CD4-positive, CD25-positive, alpha-beta regulatory T cell (primary cell): ENCODE data around the gene ABLIM1. TPM values are rescaled to one million over a fixed set of nuclear protein-coding genes. Genes with fewer than 3 reads are reported as not detected.

Source experiments
- ATAC-seq, 2 donors: fragments of 150-1000 bp; cut with Tn5 transposase; one replicate each; pipeline ENCODE4 v1.10.0; 2021; ENCODE audit warnings: low read depth in 2 of 2, moderate number of reproducible peaks in 2 of 2, moderate library complexity in 1 of 2
- DNase-seq, 3 donors: peaks; one replicate each; pipeline versions ENCODE4 v3.0.0 to v3.0.0-alpha.2; 2012 to 2022; ENCODE audit warnings: mixed read lengths in 1 of 3
- H3K27ac ChIP-seq: one replicate; pipeline ENCODE4 v1.7.0; 2013; ENCODE audit warnings: mild to moderate bottlenecking, low read length; ENCODE audit not compliant: insufficient read depth, poor library complexity, severe bottlenecking
- H3K27me3 ChIP-seq: one replicate; pipeline ENCODE4 v1.7.0; 2013; ENCODE audit warnings: low read length; ENCODE audit not compliant: control insufficient read depth, insufficient read depth
- H3K36me3 ChIP-seq: one replicate; pipeline ENCODE4 v1.7.0; 2013; ENCODE audit warnings: mild to moderate bottlenecking, low read length, moderate library complexity; ENCODE audit not compliant: control insufficient read depth, insufficient read depth
- H3K4me1 ChIP-seq: 2 replicates; pipeline ENCODE4 v1.7.0; 2013; ENCODE audit warnings: mild to moderate bottlenecking, low read length; ENCODE audit not compliant: insufficient read depth, control insufficient read depth, poor library complexity, severe bottlenecking
- H3K4me3 ChIP-seq: one replicate; pipeline ENCODE4 v1.7.0; 2013; ENCODE audit warnings: low read depth, mild to moderate bottlenecking, low read length, moderate library complexity
- H3K9me3 ChIP-seq, 2 experiments: 1 replicate in 1 of 2; 2 replicates in 1 of 2; pipeline ENCODE4 v1.7.0; 2013; ENCODE audit warnings: low read length in 2 of 2, mild to moderate bottlenecking in 1 of 2, moderate library complexity in 1 of 2; ENCODE audit not compliant: control insufficient read depth in 2 of 2
- H3K27ac Mint-ChIP-seq, 3 donors: one replicate each; pipeline ENCODE4 v1.8.0; 2020 to 2022; ENCODE audit warnings: mild to moderate bottlenecking in 3 of 3, mixed read lengths in 3 of 3, moderate library complexity in 2 of 3
- H3K27me3 Mint-ChIP-seq: one replicate; pipeline ENCODE4 v1.8.0; 2022; ENCODE audit warnings: mild to moderate bottlenecking, mixed read lengths
- H3K36me3 Mint-ChIP-seq: one replicate; pipeline ENCODE4 v1.8.0; 2020; ENCODE audit warnings: mixed read lengths
- H3K4me1 Mint-ChIP-seq, 4 donors: one replicate each; pipeline ENCODE4 v1.8.0; 2020 to 2022; ENCODE audit warnings: mixed read lengths in 4 of 4, mild to moderate bottlenecking in 1 of 4
- H3K4me3 Mint-ChIP-seq, 4 donors: one replicate each; pipeline ENCODE4 v1.8.0; 2020 to 2022; ENCODE audit warnings: mild to moderate bottlenecking in 4 of 4, mixed read lengths in 4 of 4, moderate library complexity in 3 of 4
- H3K9me3 Mint-ChIP-seq, 7 donors: one replicate each; pipeline ENCODE4 v1.8.0; 2020 to 2022; ENCODE audit warnings: mixed read lengths in 7 of 7, mild to moderate bottlenecking in 3 of 7, moderate library complexity in 2 of 7
- polyA plus RNA-seq, 4 donors: library from polyadenylated mRNA; unstranded; fragments of 300-500 nt; fragmentation: Illumina TruSeq; gene quantifications; one replicate each; pipeline ENCODE4 v1.2.3, GENCODE V29; 2021
- total RNA-seq: library from RNA; stranded (reverse); gene quantifications from one replicate; pipeline ENCODE4 v1.2.3, GENCODE V29; 2022

Gene ABLIM1
- total and polyA plus RNA-seq, 5 donors from 2014 or later = 101 to 138 (median 131) TPM

DNA sequence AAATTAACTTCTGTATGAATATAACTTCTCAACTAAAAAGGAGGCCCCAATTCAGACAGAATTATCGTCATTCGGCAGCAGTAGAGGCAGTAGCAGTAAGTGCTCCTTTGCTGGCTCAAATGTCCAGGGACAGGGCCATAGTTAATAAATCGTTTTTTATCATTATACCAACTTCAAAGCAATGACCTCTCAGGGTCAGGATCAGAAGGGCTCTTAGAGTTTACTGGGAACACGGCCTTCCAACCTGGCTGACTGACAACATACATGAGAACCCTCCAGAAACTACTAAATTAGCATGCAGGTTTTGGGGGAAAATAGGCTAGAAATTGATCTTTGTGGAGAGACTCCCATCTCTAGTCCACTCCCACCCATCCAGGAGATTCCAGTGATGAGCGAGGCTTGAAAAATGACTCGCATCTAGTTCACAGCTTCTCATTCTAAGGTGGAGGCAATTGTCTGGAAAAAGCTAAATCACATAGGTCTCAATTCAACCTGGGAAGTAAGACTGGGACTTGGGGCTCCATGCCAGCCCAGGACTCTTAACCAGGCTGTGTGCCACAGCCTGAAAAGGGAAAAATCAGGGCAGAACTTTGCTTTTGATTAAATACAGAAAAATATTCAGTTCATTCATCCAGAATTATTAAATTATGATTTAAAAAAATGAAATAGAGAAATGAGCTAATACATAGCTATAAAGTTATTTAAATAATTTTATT, 84.6 kb downstream of the ABLIM1 start:
- H3K9me3 Mint-ChIP-seq = peaks cover 0 to 1% (median 0%) of the 10 kb centered on the region in 7 donors
- peaks cover 6% of the 10 kb centered on the region for H3K36me3 ChIP-seq
- no peaks in the 10 kb centered on the region for H3K9me3 ChIP-seq
- H3K4me1 Mint-ChIP-seq = no peaks in the 10 kb centered on the region
- ATAC-seq (no peak), DNase-seq (no peak)
- H3K4me1 ChIP-seq = no peaks in the 10 kb centered on the region
- H3K27me3 ChIP-seq = no peaks in the 10 kb centered on the region
- peak overlapping the region in 1 of 3 donors; percentile 65 for H3K27ac Mint-ChIP-seq
- H3K4me3 Mint-ChIP-seq = no peak overlapping the region
- H3K4me3 ChIP-seq = no peak overlapping the region
- H3K27me3 Mint-ChIP-seq = no peaks in the 10 kb centered on the region
- no peak overlapping the region for H3K27ac ChIP-seq
- H3K36me3 Mint-ChIP-seq = peaks cover 6% of the 10 kb centered on the region

- H3K4me1 ChIP-seq = no peaks in the 10 kb centered on the region
- no peak for ATAC-seq
- H3K4me3 ChIP-seq = no peak overlapping the region
- peaks cover 0 to under 1% (median 0%) of the 10 kb centered on the region in 7 donors for H3K9me3 Mint-ChIP-seq
- no peaks in the 10 kb centered on the region for H3K27me3 Mint-ChIP-seq
- H3K27me3 ChIP-seq = no peaks in the 10 kb centered on the region
- no peak overlapping the region for H3K27ac ChIP-seq
- no peak overlapping the region for H3K27ac Mint-ChIP-seq
- H3K4me1 Mint-ChIP-seq = no peaks in the 10 kb centered on the region
- H3K9me3 ChIP-seq = no peaks in the 10 kb centered on the region
- H3K4me3 Mint-ChIP-seq = no peak overlapping the region
- H3K36me3 Mint-ChIP-seq = peaks cover 6% of the 10 kb centered on the region
- DNase-seq = no peak
- H3K36me3 ChIP-seq = peaks cover 6% of the 10 kb centered on the region
Observed at GRCh38 chr10:114571316-114571999, 86.6 kb downstream of the ABLIM1 start.

DNA sequence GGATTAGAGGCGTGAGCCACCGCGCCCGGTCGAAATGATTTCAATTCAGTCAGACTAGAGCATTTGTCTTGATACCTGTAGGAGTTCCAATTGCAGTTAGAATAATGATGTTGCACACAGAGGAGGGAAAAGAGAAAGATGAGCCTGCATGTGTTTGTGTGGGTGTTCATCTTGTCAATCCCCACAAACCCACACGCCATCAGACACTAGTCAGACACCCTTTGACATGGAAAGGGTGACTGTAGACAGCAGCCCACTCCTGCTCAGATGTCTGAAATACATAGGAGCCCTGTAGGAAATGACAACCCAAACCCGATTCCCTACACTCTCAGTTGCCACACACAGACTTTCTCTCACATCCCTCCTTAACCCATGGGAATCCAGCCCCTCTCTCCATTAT, 92.0 kb downstream of the ABLIM1 start:
- ATAC-seq = no peak
- Histone ChIP-seq H3K27ac (no peak overlapping the region), H3K4me1 (no peaks in the 10 kb centered on the region), H3K9me3 (no peaks in the 10 kb centered on the region), H3K27me3 (no peaks in the 10 kb centered on the region), H3K4me3 (no peak overlapping the region), H3K36me3 (peaks cover 3% of the 10 kb centered on the region)
- peaks cover 16% of the 10 kb centered on the region for H3K36me3 Mint-ChIP-seq
- no peak overlapping the region for H3K4me3 Mint-ChIP-seq
- peaks cover 0 to 5% (median 0%) of the 10 kb centered on the region in 4 donors for H3K4me1 Mint-ChIP-seq
- H3K9me3 Mint-ChIP-seq = no peaks in the 10 kb centered on the region
- no peak overlapping the region for H3K27ac Mint-ChIP-seq
- H3K27me3 Mint-ChIP-seq = no peaks in the 10 kb centered on the region
- no peak for DNase-seq

DNA sequence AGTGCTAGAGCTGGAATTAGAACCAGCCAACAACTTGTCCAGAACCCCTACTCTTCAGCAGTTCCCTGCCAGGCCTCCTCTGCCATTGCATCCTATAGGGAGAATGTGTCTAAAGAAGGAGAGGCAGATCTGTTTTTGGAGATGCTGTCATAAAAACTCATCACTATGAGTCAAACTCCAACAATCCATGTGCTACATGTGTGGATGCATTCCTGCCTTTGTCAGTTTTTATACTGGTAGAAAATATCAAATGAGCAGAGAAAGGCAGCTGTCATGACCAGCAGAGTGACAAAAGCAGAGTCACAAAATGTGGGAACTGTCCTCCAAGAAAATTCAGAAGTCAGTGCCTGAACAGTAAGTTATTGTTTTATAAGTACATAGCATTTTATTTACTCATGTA, 93.0 kb downstream of the ABLIM1 start:
- Mint-ChIP-seq H3K36me3 (peaks cover 13% of the 10 kb centered on the region), H3K27ac (no peak overlapping the region), H3K9me3 (no peaks in the 10 kb centered on the region), H3K4me3 (no peak overlapping the region), H3K27me3 (no peaks in the 10 kb centered on the region), H3K4me1 (peaks cover 0 to 5% (median 0%) of the 10 kb centered on the region in 4 donors)
- Histone ChIP-seq H3K36me3 (peaks cover 3% of the 10 kb centered on the region), H3K4me3 (no peak overlapping the region), H3K9me3 (no peaks in the 10 kb centered on the region), H3K27me3 (no peaks in the 10 kb centered on the region), H3K4me1 (no peaks in the 10 kb centered on the region), H3K27ac (no peak overlapping the region)
- no peak for DNase-seq
- ATAC-seq = no peak

DNA sequence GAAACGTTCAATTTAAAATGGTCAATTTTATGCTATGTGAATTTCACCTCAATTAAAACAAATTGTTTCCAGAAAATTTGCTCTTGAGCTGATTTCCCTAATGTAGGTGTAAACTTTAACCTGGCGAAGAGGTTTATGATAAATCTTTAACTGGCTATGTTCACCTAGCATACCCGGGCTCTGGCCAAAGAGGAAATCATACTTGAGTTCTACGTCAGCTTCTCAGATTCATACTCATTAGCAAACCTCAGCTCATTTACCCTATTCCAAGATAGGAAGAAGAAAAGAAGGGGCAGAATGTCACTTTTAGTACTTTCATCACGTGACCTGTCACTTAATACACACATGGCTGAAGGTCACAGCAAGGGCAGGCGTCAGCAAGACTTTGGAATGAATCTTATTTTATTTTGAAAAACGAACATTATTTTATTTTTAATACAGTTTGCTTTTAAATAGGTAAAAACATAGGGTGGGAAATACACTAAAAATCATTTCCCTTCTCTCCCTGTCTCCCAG, 97.0 kb downstream of the ABLIM1 start:
- H3K4me1 ChIP-seq = no peaks in the 10 kb centered on the region
- no peaks in the 10 kb centered on the region for H3K27me3 ChIP-seq
- H3K36me3 Mint-ChIP-seq = peaks cover 27% of the 10 kb centered on the region
- H3K27ac ChIP-seq = no peak overlapping the region
- DNase-seq (no peak), ATAC-seq (no peak)
- H3K36me3 ChIP-seq = peaks cover 2% of the 10 kb centered on the region
- no peaks in the 10 kb centered on the region for H3K27me3 Mint-ChIP-seq
- peaks cover 0 to 8% (median 0%) of the 10 kb centered on the region in 7 donors for H3K9me3 Mint-ChIP-seq
- no peak overlapping the region for H3K4me3 ChIP-seq
- H3K9me3 ChIP-seq = peaks cover 13 to 15% of the 10 kb centered on the region in 2 experiments
- no peak overlapping the region for H3K4me3 Mint-ChIP-seq
- no peak overlapping the region for H3K27ac Mint-ChIP-seq
- H3K4me1 Mint-ChIP-seq = peaks cover 0 to 5% (median 1%) of the 10 kb centered on the region in 4 donors

DNA sequence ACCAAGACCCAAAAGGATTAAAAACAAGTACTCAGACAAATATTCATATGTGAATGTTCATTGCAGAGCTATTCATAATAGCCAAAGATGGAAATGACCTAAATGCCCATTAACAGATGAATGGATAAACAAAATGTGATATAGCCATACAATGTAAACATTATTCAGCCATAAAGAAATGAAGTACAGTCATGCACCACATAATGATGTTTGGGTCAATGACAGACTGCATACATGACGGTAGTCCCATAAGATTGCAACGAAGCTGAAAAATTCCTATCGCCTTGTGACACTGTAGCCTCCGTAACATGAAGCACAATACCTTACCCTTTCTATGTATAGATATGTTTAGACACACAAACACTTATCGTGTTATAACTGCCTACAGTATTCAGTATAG, 97.9 kb downstream of the ABLIM1 start:
- Mint-ChIP-seq H3K27ac (no peak overlapping the region), H3K36me3 (peaks cover 27% of the 10 kb centered on the region), H3K9me3 (peaks cover 0 to 8% (median 0%) of the 10 kb centered on the region in 7 donors), H3K4me3 (no peak overlapping the region), H3K4me1 (peaks cover 0 to 5% (median 1%) of the 10 kb centered on the region in 4 donors), H3K27me3 (no peaks in the 10 kb centered on the region)
- Histone ChIP-seq H3K27ac (no peak overlapping the region), H3K4me1 (no peaks in the 10 kb centered on the region), H3K27me3 (no peaks in the 10 kb centered on the region), H3K4me3 (no peak overlapping the region), H3K36me3 (no peaks in the 10 kb centered on the region), H3K9me3 (peaks cover 13 to 15% of the 10 kb centered on the region in 2 experiments)
- ATAC-seq = no peak
- DNase-seq = no peak

GRCh38 chr10:114559636-114560035, 98.4 kb downstream of the ABLIM1 start:
- no peaks in the 10 kb centered on the region for H3K4me1 ChIP-seq
- peaks cover 0 to 8% (median 0%) of the 10 kb centered on the region in 7 donors for H3K9me3 Mint-ChIP-seq
- H3K36me3 ChIP-seq = no peaks in the 10 kb centered on the region
- peaks cover 26% of the 10 kb centered on the region for H3K36me3 Mint-ChIP-seq
- no peak for ATAC-seq
- no peak overlapping the region for H3K4me3 Mint-ChIP-seq
- H3K27ac ChIP-seq = no peak overlapping the region
- H3K4me1 Mint-ChIP-seq = peaks cover 0 to 5% (median 1%) of the 10 kb centered on the region in 4 donors
- H3K9me3 ChIP-seq = peaks cover 13 to 15% of the 10 kb centered on the region in 2 experiments
- no peaks in the 10 kb centered on the region for H3K27me3 Mint-ChIP-seq
- H3K27me3 ChIP-seq = no peaks in the 10 kb centered on the region
- H3K4me3 ChIP-seq = no peak overlapping the region
- H3K27ac Mint-ChIP-seq = no peak overlapping the region
- DNase-seq = no peak
